Activated T-helper 17 cell treated with anti-CD3 and anti-CD28 coated beads, Interleukin-2, amount 50 U/mL, for 72 hours (primary cell): ENCODE data around the gene GPATCH2. TPM values are rescaled to one million over a fixed set of nuclear protein-coding genes. Genes with fewer than 3 reads are reported as not detected.
"Not testable (repeated sequence)": the region's sequence is repeated elsewhere in the genome, so short reads cannot be mapped to it uniquely, and the experiment has no call there.

Experiments
- ATAC-seq: fragments of 150-1000 bp; cut with Tn5 transposase; replicated peaks from 2 replicates; pipeline ENCODE4 v1.10.0; 2021; ENCODE audit warnings: mild to moderate bottlenecking, moderate library complexity
- H3K27ac Mint-ChIP-seq: one replicate; pipeline ENCODE4 v1.8.0; 2022; ENCODE audit warnings: mixed read lengths
- H3K27me3 Mint-ChIP-seq: one replicate; pipeline ENCODE4 v1.8.0; 2022; ENCODE audit warnings: mixed read lengths
- H3K36me3 Mint-ChIP-seq: one replicate; pipeline ENCODE4 v1.8.0; 2022; ENCODE audit warnings: low read depth, mild to moderate bottlenecking, mixed read lengths
- H3K4me1 Mint-ChIP-seq: one replicate; pipeline ENCODE4 v1.8.0; 2022; ENCODE audit warnings: mixed read lengths
- H3K4me3 Mint-ChIP-seq: one replicate; pipeline ENCODE4 v1.8.0; 2022; ENCODE audit warnings: mild to moderate bottlenecking, mixed read lengths
- H3K9me3 Mint-ChIP-seq: one replicate; pipeline ENCODE4 v1.8.0; 2022; ENCODE audit warnings: mixed read lengths
- total RNA-seq, 2 donors: library from RNA; stranded (reverse); gene quantifications; one replicate each; pipeline ENCODE4 v1.2.3, GENCODE V29; 2022

Gene GPATCH2
- total RNA-seq, 2 donors from 2014 or later = 6.5 to 6.7 TPM

DNA sequence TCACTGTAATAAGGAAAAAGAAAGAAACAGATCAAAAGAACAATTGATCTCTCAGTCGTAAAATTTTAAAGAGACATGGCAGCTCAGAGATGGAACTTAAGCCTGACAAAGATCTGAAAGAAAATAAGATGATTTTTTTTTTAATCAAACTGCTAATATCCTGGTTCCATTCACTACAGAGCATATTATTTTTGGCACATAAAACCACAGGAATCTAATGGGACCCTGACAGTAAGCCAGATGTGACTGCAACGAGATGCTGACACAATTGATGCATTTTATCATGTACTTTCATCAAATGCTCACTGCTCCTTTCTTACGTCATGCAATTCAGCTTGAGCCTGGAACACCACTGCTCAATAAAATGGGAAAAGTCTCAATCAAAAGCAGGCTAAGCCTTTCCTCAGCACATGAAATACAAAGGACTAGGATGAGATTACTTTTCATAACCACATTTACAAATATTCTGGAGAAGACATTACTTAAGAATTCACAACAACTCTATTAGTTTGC is 16.6 kb downstream of the GPATCH2 start:
- H3K27ac Mint-ChIP-seq = no peak overlapping the region
- H3K27me3 Mint-ChIP-seq = no peaks in the 10 kb centered on the region

GRCh38 chr1:217605390-217605789 is 25.5 kb downstream of the GPATCH2 start:
- ATAC-seq = no peak
- no peaks in the 10 kb centered on the region for H3K27me3 Mint-ChIP-seq
- peaks cover 44% of the 10 kb centered on the region for H3K36me3 Mint-ChIP-seq
- H3K4me1 Mint-ChIP-seq = no peaks in the 10 kb centered on the region
- H3K4me3 Mint-ChIP-seq = no peak overlapping the region
- H3K9me3 Mint-ChIP-seq = no peaks in the 10 kb centered on the region
- no peak overlapping the region for H3K27ac Mint-ChIP-seq

More for the DNA sequence above, 16.6 kb downstream of the GPATCH2 start:
- Mint-ChIP-seq H3K4me3 (no peak overlapping the region), H3K4me1 (peaks cover 5% of the 10 kb centered on the region), H3K36me3 (peaks cover 72% of the 10 kb centered on the region), H3K9me3 (no peaks in the 10 kb centered on the region)
- no peak for ATAC-seq

GRCh38 chr1:217602380-217602779 is 28.5 kb downstream of the GPATCH2 start:
- H3K4me1 Mint-ChIP-seq = no peaks in the 10 kb centered on the region
- no peaks in the 10 kb centered on the region for H3K9me3 Mint-ChIP-seq
- H3K36me3 Mint-ChIP-seq = peaks cover 23% of the 10 kb centered on the region
- no peak overlapping the region for H3K27ac Mint-ChIP-seq
- no peak for ATAC-seq
- no peak overlapping the region for H3K4me3 Mint-ChIP-seq
- H3K27me3 Mint-ChIP-seq = no peaks in the 10 kb centered on the region

GRCh38 chr1:217599154-217599553 is 31.7 kb downstream of the GPATCH2 start:
- Mint-ChIP-seq H3K27ac (no peak overlapping the region), H3K4me3 (no peak overlapping the region), H3K36me3 (peaks cover 19% of the 10 kb centered on the region), H3K4me1 (peaks cover 4% of the 10 kb centered on the region), H3K27me3 (no peaks in the 10 kb centered on the region), H3K9me3 (no peaks in the 10 kb centered on the region)
- no peak for ATAC-seq

- H3K36me3 Mint-ChIP-seq = peaks cover 17% of the 10 kb centered on the region
Measured at GRCh38 chr1:217590598-217590997, 40.3 kb downstream of the GPATCH2 start.

DNA sequence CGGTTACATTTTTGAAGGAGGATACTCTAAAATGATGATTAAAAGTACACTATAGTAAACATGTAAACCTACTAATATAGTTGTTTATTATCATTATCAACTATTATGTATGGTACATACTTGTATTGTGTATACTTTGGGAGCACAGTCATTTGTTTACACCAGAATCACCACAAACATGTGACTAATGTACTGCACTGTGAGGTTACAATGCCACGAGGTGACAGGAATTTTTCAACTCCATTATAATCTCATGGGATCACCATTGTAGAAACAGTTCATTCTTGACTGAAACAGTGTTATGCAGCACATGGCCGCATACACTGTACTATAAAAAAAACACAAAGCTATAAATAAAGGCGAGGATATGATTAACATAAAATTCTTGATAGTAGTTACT is 44.3 kb downstream of the GPATCH2 start:
- H3K27me3 Mint-ChIP-seq = no peaks in the 10 kb centered on the region
- no peak overlapping the region for H3K4me3 Mint-ChIP-seq
- H3K9me3 Mint-ChIP-seq = no peaks in the 10 kb centered on the region
- H3K36me3 Mint-ChIP-seq = peaks cover 17% of the 10 kb centered on the region
- no peak overlapping the region for H3K27ac Mint-ChIP-seq
- no peaks in the 10 kb centered on the region for H3K4me1 Mint-ChIP-seq
- no peak for ATAC-seq

More at GRCh38 chr1:217590598-217590997, 40.3 kb downstream of the GPATCH2 start:
- ATAC-seq = no peak
- Mint-ChIP-seq H3K4me3 (no peak overlapping the region), H3K27ac (no peak overlapping the region), H3K4me1 (peaks cover 4% of the 10 kb centered on the region), H3K27me3 (no peaks in the 10 kb centered on the region), H3K9me3 (no peaks in the 10 kb centered on the region)

DNA sequence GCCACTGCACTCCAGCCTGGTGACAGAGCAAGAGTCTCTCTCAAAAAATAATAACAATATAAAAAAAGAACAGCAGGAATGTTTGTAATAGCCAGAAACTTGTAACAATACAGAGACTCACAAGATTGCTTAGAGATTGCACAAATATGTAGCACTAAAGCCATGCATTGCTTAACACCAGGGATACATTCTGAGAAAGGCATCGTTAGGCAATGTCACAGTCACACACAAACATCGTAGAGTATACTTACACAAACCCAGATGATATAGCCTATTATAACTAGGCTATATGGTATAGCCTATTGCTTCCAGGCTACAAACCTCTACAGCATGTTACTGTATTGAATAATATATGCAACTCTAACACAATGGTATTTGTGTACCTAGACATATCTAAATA is 45.3 kb downstream of the GPATCH2 start:
- Mint-ChIP-seq H3K9me3 (no peaks in the 10 kb centered on the region), H3K4me3 (no peak overlapping the region), H3K4me1 (no peaks in the 10 kb centered on the region), H3K27ac (no peak overlapping the region), H3K36me3 (peaks cover 17% of the 10 kb centered on the region), H3K27me3 (no peaks in the 10 kb centered on the region)
- ATAC-seq = no peak

DNA sequence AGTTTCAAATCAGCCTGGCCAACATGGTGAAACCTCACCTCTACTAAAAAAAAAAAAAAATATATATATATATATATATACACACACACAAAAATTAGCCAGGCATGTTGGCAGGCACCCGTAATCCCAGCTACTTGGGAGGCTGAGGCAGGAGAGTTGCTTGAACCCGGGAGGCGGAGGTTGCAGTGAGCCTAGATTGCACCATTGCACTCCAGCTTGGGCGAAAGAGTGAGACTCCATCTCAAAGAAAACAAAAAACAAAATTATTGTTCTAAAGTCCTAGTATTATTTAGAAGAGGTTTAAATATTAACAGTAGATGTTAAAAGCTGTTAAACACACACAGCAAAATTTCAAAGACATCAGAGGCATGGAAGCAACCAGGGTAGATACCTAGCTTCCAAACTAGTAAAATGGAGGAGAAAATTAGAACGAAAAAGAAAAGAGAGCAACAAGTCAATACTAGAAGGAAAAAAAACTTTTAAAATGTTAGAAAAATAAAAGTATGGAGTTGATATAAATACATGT is 46.5 kb downstream of the GPATCH2 start:
- not testable (repeated sequence) for H3K9me3 Mint-ChIP-seq, H3K27me3 Mint-ChIP-seq, H3K27ac Mint-ChIP-seq, H3K4me1 Mint-ChIP-seq, ATAC-seq, H3K4me3 Mint-ChIP-seq
- peaks cover 17% of the 10 kb centered on the region for H3K36me3 Mint-ChIP-seq

DNA sequence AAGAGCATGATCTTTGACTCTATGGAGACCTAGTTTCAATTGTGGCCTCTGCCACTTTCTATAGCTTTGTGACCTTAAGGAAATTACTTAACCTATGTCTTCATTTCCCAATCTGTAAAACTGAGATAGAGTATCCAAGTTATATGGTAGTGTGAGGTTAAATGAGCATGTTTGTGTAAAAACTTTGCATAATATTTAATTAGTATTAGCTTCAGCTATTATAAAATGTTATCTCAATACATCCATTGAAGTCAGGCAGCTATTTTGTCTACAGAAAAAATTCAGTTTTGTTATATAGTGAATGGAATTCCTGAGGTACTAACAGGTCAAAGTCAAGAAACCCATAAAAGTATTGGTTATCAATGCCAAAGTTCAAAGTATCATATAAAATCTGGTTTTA is 53.6 kb downstream of the GPATCH2 start:
- H3K27me3 Mint-ChIP-seq = no peaks in the 10 kb centered on the region
- no peaks in the 10 kb centered on the region for H3K36me3 Mint-ChIP-seq
- H3K4me1 Mint-ChIP-seq = no peaks in the 10 kb centered on the region

GRCh38 chr1:217574265-217574949 is 56.5 kb downstream of the GPATCH2 start:
- ATAC-seq = no peak
- no peaks in the 10 kb centered on the region for H3K36me3 Mint-ChIP-seq
- no peak overlapping the region for H3K4me3 Mint-ChIP-seq
- H3K9me3 Mint-ChIP-seq = no peaks in the 10 kb centered on the region
- no peak overlapping the region for H3K27ac Mint-ChIP-seq
- H3K4me1 Mint-ChIP-seq = no peaks in the 10 kb centered on the region
- H3K27me3 Mint-ChIP-seq = no peaks in the 10 kb centered on the region

More for the DNA sequence above, 53.6 kb downstream of the GPATCH2 start:
- Mint-ChIP-seq H3K9me3 (no peaks in the 10 kb centered on the region), H3K4me3 (no peak overlapping the region), H3K27ac (no peak overlapping the region)
- ATAC-seq = no peak

DNA sequence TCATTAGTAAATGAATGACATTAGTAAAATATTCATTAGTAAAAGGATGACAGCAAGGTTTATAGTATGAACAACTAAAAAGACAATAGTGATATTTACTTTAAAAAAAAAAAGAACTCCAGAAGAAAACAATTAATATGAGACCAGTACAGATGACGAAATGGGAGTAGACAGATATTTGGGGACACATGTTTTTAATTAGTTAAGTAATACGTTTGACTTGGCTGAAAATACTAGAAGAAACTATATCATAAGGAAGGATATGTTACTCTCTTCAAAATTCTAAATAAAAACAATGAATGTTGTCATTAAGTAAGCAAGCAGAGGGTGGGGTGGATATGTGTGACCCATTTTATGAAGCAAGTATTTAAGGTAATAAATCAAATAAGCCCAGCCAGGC is 61.9 kb downstream of the GPATCH2 start:
- H3K4me1 Mint-ChIP-seq = no peaks in the 10 kb centered on the region
- H3K9me3 Mint-ChIP-seq = no peaks in the 10 kb centered on the region
- no peak for ATAC-seq
- peaks cover 6% of the 10 kb centered on the region for H3K36me3 Mint-ChIP-seq
- H3K27me3 Mint-ChIP-seq = no peaks in the 10 kb centered on the region
- H3K27ac Mint-ChIP-seq = no peak overlapping the region
- H3K4me3 Mint-ChIP-seq = no peak overlapping the region

- peaks cover 11% of the 10 kb centered on the region for H3K36me3 Mint-ChIP-seq
- no peak for ATAC-seq
- H3K27me3 Mint-ChIP-seq = no peaks in the 10 kb centered on the region
- H3K9me3 Mint-ChIP-seq = no peaks in the 10 kb centered on the region
- H3K4me1 Mint-ChIP-seq = no peaks in the 10 kb centered on the region
- H3K27ac Mint-ChIP-seq = no peak overlapping the region
- no peak overlapping the region for H3K4me3 Mint-ChIP-seq
Measured at GRCh38 chr1:217568200-217568599, 62.7 kb downstream of the GPATCH2 start.

GRCh38 chr1:217564833-217565232 is 66.1 kb downstream of the GPATCH2 start:
- Mint-ChIP-seq H3K4me3 (no peak overlapping the region), H3K27me3 (no peaks in the 10 kb centered on the region), H3K9me3 (no peaks in the 10 kb centered on the region), H3K27ac (no peak overlapping the region), H3K4me1 (no peaks in the 10 kb centered on the region), H3K36me3 (peaks cover 13% of the 10 kb centered on the region)
- no peak for ATAC-seq

DNA sequence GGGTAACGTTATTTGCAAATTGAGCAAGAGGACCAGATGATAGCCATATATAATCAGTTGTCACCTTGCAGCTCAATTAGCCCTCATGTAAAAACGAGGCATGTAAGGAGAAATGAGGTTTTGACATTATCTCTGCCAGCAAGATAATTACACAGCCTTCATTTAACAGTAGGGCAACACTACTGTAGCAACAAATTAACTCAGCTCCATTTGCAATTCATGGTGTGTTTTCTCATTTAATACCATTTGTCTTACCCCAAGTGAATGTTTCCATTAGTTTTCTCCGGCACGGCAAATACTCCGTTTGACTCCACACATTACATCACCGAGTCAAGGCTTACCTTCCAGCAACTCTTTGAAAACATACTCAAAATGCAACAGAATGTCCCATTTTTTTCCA is 66.7 kb downstream of the GPATCH2 start:
- no peaks in the 10 kb centered on the region for H3K27me3 Mint-ChIP-seq
- no peaks in the 10 kb centered on the region for H3K4me1 Mint-ChIP-seq
- no peaks in the 10 kb centered on the region for H3K9me3 Mint-ChIP-seq
- no peak for ATAC-seq
- no peak overlapping the region for H3K4me3 Mint-ChIP-seq
- no peak overlapping the region for H3K27ac Mint-ChIP-seq
- H3K36me3 Mint-ChIP-seq = peaks cover 13% of the 10 kb centered on the region

- ATAC-seq = no peak
- H3K4me1 Mint-ChIP-seq = no peaks in the 10 kb centered on the region
- no peaks in the 10 kb centered on the region for H3K9me3 Mint-ChIP-seq
- no peak overlapping the region for H3K4me3 Mint-ChIP-seq
- H3K36me3 Mint-ChIP-seq = peaks cover 13% of the 10 kb centered on the region
- no peaks in the 10 kb centered on the region for H3K27me3 Mint-ChIP-seq
- no peak overlapping the region for H3K27ac Mint-ChIP-seq
Measured at GRCh38 chr1:217563179-217563578, 67.7 kb downstream of the GPATCH2 start.
